GM18508 (cell line): ENCODE results near the gene DENND2A.
"Not testable (repeated sequence)": the region's sequence is repeated elsewhere in the genome, so short reads cannot be mapped to it uniquely, and the experiment has no call there.

Experiments
- ATAC-seq: cut with Tn5 transposase; IDR thresholded peaks from one replicate; pipeline ENCODE4 v1.9.1; 2021; ENCODE audit warnings: moderate number of reproducible peaks; ENCODE audit not compliant: insufficient read depth, unreplicated experiment

DENND2A gene

DNA sequence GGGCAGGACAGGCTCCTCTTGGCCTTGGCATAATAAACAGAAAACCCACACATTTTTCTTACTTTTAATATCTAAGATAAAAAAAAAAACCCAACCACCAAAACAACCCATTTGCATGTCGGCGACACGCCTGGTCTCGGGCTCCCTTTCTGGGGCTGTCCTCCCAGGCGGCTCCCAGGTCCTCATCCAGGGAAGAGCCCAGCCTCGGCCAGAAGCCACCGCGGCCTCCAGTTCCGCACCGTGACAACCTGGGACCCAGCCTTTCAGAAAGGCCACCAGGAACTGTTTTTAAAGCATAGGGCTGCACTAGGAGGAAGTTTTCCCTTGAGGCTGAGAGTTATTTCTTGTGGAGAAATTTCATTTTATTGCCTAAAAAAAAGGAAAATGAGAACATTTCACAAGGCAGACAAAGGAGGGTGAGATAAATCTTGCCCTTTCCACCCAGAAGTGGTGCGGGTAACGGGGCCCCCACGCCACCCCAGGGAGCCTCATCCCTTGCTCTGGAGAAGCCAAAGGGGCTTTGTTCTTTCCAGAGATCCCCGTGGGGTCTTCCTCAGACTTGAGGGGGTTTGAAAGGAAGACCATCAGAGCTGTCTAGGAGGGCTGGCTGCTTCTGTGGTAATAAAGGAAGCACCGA, 122.1 kb downstream of the DENND2A start:
- no peak for ATAC-seq

DNA sequence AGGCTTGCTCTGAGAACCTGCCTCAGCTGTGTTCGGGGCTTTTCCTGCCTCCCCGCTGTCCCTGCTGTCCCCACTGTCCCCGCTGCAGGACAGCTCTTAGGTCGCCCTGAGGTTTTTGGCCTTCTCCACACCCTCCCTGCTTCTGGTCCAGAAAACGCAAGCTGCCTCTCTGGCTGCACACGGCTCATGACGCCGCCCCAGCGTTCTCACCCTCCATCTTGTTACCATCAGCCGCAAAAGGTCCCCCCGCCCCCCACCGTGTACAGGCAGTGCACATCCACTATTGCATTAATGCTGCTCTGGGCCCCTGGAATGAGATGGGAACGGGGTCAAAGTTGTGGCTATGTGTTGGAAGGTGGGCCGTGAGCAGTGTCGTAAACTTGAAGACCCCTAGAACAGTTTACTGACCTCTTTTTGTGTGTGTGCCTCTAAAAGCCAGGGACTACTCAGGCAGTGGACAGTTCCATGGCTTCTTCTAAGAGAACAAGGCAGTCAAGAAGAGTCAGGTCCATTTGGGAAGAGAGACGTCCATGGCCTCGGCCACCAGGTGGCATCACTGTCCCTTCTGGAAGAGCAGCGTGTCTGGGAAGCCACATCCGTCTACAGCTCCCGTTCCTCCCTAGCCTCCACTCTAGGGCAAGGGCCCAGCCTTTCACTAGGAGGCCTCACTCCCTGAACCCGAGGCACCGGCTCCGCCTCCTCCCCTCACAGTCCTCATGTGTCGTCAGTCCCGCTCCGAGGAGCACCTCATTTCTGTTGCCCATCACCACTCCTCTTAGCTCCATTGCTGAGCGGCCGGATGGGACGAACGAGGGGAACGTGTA, 122.9 kb downstream of the DENND2A start:
- no peak for ATAC-seq

DNA sequence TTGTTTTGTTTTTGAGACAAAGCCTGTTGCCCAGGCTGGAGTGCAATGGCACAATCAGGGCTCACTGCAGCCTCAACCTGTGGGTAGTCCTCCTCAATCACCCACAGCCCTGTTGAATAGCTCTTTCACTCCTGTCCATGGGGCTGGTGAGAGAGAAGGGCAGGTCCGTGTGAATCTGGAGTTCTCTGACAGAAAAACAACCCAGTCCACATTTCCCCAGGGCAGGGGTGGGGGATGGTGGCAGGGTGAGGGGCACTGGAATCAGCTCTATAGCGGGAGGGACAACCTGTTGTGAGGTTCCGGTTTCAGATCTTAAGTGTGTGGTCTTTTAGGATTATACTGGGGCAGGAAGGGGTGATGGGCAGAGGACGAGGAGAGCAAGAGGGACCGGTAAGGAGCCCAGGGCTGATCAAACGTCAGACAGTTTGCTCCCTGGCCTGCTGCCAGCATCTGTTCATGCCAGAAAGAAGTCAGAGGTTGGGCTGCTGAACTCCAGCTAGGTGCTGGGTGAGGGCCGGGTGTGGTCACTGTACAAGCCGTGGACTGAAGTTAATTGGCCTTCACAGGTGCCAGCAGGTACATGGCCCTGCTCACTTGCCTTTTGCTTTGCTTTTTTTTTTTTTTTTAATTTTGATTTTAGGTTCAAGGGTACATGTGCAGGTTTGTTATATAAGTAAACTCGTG, 128.2 kb downstream of the DENND2A start:
- no peak for ATAC-seq

DNA sequence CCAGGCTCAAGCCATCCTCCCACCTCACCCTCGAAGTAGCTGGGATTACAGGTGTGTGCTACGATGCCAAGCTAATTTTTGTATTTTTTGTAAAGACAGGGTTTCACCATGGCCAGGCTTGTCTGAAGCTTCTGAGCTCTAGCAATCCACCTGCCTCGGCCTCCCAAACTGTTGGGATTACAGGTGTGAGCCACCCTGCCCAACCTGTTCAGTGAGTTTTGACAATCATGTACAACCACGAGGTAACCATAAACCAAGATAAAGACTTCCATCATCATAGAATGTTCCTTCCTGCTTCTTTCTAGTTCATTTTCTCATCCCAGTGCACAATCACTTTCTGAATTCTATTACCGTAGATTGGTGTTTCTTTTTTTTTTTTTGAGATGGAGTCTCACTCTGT, 130.8 kb downstream of the DENND2A start:
- ATAC-seq: no peak

DNA sequence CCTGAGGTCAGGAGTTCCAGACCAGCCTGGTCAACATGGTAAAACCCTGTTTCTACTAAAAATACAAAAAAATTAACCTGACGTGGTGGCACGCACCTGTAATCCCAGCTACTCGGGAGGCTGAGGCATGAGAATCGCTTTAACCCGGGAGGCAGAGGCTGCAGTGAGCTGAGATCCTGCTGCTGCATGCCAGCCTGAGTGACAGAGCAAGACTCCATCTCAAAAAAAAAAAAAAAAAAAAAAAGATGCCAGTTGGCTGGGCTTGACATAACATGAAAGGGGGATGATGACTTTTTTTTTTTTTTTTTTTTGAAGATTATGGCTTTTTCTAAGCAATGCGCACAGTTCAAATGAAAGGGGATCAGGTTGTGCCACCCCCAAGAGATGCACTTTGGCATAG, 133.1 kb downstream of the DENND2A start:
- ATAC-seq: not testable (repeated sequence)

DNA sequence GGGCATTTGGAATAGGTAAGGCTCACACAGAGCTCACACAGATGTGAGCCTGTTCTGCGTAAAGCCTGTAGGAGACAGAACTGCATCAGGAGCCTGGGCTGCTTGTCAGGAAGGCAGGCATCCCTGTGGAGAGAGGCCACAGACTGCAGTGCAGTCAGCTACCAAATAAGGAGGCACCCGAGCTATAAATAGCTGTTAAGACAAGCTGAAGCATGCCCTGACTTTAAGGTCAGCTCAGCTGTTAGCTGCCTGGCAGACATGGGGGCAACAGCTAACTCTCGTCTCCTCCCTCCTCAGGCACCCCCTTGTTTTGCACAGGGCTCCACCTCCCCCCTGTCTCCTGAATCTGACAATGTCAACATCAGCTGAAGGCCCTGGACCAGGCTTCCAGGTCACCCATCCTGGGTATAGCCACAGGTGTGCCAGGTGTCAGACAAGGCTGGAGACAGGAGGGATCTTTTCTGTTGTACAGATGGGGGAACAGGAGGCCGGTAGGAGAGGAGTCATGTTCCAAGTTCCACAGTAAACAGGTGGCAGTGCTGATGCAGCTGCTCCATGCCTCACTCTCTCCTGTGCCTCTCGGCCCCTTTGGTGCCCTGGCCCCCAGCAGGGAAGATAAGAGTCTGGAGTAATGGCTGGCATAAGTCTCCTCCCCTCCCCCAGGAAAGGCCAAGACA, 133.7 kb downstream of the DENND2A start:
- no peak for ATAC-seq

DNA sequence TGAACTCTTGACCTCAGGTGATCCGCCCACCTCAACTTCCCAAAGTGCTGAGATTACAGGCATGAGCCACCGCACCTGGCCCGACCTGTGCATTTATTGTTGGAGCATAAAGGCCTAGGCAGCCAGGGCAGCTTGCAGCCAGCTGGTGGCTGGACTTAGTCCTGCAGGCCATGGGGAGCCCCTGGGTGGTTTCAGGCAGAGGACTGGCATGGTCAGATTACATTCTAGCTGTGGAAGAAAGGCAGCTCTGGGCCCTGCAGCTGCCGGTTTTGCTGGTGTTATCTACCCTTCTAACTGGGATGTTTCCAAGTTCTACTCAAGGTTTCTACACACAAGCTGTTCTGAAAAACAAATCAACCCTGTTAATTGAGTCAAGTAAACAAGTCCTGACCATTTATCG, 138.6 kb downstream of the DENND2A start:
- no peak for ATAC-seq

DNA sequence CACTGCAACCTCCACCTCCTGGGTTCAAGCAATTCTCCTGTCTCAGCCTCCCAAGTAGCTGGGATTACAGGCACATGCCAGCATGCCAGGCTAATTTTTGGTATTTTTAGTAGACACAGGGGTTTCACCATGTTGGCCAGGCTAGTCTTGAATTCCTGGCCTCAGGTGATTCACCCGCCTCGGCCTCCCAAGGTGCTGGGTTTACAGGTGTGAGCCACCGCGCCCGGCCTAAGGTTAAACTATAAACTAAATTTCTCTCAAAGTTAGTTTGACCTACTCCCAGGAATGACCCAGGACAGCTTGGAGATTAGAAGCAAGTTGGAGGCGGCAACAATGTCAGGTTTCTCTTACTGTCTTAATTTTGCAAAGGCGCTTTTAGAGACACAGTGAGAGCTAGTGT, 142.8 kb downstream of the DENND2A start:
- not testable (repeated sequence) for ATAC-seq

DNA sequence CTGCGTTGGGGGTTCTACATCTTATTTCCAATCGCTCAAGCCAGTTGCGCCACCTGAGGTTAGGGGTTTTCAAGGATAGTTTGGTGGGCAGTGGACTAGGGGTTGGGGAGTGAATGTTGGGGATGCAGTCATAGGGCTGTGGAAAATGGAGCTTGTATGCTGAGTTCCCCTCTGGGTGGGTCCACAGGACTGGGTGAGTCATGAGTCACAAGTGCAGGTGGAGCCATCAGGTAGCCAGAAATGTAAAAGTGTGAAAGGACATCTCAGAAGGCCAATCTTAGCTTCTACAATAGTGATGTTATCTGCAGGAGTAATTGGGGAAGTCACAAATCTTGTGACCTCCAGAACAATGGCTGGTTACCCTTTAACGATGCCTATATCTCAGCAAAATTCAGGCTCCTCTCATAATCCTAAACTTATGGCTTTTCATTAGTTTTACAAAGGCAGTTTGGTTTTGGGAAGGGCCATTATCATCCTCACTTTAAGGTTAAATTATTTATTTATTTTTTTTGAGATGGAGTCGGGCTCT, 143.3 kb downstream of the DENND2A start:
- no peak for ATAC-seq

DNA sequence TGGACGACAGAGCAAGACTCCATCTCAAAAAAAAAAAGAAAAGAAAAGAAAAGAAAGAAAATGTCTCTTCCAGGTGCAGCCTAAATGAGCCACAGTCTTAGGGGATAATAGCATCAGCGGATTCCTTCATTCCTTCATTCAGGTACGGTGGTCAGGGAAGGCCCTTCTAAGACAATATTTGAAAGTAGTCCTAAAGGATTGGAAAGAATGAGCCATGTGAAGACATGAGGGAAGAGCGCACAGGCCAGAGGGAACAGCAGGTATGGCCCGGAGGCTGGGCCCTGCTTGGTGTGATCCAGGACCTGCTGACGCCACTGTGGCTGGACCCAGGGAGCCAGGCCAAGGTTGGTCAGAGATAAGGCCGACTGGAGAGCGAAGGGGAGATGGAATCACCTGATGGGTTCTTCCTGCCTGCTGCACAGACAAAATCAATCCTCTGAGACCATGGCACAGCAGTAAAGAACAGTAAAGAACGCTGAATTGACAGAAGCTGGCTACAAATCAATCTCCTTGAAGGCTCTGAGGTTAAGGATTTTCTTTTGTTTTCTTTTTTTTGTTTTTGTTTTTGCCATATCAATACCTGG, 145.0 kb downstream of the DENND2A start:
- no peak for ATAC-seq

DNA sequence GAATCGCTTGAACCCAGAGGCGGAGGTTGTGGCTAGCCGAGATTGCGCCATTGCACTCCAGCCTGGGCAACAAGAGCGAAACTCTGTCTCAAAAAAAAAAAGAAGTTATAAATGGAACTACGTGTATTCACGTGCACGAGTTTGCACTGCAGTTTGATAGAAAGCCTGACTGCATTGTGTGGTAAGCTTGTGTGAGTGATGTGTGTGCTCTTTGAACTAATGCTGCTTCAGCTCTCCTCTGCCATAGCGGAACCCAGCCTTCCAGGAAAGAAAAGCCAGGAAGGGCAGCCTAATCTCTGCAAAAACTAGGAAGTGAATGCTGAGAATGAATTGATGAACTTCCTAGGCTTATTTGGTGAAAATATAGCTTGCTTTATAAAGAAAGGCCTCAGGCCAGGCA, 145.7 kb downstream of the DENND2A start:
- ATAC-seq: no peak

DNA sequence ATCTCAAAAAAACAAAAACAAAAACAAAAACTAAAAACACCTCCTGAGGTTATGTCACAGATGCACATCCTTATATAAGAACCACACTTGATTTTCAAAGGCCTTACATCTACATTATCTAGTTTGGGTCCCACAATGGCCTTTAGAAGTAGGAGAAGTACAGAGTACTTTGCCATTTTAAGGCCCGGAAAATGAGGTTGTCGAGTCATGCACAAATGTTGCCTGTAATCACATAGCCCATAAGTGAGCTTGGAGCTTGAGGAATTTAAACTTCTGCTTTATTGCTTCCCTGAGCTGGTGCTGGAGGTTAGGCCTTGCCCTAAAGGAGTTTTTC, 151.6 kb downstream of the DENND2A start:
- ATAC-seq: no peak

DNA sequence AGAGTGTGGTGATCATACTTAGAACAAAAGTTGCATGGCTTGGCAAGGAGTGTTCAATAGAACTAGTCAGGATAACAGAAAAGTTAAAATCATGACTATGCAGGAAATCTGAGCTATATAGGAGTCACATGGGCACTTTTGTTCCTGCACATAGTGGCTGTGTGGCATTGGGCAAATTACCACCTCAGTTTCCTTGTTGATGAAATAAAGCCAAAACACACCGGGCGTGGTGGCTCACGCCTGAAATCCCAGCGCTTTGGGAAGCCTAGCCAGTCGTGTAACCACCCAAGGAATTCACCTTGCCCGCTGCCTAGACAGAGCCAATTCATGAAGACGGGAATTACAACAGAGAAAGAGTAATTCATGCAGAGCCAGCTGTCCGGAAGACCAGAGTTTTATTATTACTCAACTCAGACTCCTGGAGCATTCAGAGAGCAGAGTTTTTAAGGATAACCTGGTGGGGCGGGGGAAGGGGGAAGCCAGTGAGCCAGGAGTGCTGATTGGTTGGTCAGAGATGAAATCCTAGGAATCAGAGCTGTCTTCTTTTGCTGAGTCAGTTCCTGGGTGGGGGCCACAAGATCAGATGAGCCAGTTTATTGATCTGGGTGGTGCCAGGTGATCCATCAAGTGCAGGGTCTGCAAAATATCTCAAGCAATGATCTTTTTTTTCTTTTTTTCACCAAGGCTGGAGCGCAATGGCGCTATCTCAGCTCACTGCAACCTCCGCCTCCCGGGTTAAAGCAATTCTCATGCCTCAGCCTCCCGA, 154.9 kb downstream of the DENND2A start:
- no peak for ATAC-seq

DNA sequence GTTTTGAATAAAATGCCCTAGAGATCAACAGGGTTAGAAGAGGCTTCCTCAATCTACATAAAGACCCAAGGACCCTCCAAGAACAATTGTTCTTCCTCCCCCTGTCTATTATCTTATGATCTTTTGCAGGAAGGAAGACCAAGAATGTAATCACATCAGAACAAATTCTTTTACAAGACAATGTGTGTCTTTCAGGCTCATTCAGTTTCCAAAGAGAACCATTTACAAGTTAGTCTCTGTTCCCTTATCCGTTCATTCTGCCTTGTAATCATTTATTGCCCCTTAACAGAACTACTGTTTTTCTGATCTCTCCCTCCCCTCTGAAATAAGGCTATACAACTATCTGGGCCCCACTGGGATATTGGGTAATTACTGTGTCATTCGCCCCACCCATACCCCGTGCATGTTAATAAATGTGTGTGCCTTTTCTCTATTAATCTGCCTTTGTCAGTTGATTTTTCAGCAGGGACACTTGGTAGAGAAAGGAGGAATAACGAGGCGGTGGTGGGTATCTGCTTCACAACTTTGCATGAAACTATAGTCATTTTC, 155.6 kb downstream of the DENND2A start:
- no peak for ATAC-seq

DNA sequence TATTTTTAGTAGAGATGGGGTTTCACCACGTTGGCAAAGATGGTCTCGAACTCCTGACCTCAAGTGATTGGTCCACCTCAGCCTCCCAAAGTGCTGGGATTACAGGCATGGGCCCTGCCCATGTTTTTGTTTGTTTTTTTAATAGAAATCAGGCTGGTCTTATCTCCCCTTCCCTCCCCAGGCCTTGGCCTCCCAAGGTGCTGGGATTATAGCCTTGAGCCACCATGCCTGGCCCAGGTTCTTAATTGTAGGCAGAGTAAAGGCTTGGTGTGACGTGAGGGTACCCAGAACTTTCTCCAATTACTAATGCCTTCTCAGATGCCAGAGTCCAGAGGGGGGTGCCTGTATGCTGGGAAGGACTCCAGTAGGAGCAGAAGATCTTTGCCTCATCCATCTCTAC, 156.1 kb downstream of the DENND2A start:
- ATAC-seq: no peak

DNA sequence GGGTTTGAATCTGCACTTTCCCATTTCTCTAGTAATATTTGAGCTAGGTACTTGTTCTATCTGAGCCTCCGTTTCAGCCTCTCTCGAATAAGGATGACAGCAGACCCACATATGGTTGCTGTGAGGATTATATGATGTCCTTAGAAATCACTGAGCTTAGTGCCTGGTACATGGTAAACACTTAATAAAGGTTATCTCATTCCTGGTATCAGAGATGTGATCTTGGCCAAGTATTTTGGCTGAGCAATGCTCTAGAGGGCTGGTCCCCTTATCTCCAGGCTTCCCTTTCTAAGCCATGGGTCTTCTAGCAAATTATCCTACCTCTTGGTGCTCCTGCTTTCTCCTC, 160.9 kb downstream of the DENND2A start:
- peak; percentile 4 for ATAC-seq

DNA sequence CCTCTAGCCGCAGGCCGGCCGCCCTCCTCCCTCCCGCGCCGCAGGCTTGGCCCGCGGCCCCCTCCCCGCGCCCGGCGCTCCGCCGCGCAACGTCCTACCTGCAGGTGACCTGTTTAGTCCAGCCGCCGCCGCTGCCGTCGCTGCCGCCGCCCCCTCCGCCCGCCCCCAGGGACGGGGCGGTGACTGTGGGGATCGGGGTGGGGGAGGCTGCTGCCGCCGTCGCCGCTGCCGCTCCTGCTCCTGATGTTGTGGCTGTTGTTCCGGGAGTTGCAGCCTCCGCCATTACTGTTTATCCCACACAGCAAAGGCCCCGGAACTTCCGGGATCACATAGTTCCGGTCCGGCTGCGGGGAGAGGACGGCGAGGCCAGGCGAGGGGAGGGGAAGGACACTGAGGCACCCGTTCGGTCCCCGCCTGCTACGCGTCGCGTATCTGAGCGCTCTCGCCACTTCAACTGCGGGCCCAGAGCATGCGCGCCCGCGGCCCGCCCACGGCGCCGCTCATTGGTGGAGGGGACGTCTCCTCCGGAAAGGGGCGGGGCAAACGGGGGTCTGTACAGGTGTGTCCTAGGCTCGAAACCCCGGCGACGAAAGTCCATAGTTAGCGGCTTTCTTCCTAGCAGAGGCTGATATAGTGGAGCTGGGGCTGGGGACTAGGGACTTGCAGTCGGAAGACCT, 161.4 kb downstream of the DENND2A start, which contains the start of gene MKRN1:
Gene MKRN1 (minus strand): TSS at position 444 of the 677 bp plus-strand sequence. CDS start 161 bp downstream, at position 283.
- peak; percentile 79 for ATAC-seq

DNA sequence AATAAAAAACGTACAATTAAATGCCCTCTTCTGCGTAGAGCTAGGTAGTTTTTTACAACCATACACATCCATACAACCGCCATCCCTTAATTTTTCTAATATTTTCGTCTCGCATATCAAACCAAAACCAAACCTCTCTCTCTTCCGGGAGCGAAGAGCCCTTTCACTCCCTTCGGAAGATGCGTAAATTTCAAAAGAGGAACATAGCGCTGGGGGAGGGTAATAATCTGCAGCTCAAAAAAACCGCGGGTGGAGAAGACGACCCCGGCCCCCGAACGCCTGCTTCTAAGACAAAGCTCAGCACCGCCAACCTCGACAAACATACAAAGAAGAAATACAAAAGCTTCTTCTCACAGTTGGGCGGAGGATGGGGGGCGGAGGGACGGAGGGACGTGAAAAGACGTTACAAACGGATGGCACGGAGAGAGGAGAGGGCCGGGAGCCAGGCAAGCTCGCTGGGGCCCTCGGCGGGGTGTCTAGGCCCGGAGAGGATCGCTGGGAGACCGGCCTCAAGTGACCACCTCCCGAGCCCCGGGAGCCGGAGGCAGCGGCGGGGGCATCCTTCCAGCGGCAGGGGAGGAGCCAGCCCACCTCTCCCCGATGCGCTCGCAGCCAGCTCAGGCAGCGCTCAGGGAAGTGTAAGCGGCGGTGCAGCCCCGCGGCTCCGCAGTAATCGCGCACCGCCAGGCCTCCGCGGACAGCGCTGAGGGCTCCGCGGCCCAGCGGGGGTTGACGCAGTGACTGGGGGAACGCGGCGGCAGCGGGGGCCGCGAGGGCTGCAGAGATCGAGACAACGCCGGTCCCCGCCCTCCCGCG, 162.2 kb downstream of the DENND2A start:
- no peak for ATAC-seq
